ENCODE data around the gene MPC1. TPM values are rescaled to one million over a fixed set of nuclear protein-coding genes. Genes with fewer than 3 reads are reported as not detected.

The MPC1 gene
- polyA plus RNA-seq, 1 experiment: 20.0 TPM

DNA sequence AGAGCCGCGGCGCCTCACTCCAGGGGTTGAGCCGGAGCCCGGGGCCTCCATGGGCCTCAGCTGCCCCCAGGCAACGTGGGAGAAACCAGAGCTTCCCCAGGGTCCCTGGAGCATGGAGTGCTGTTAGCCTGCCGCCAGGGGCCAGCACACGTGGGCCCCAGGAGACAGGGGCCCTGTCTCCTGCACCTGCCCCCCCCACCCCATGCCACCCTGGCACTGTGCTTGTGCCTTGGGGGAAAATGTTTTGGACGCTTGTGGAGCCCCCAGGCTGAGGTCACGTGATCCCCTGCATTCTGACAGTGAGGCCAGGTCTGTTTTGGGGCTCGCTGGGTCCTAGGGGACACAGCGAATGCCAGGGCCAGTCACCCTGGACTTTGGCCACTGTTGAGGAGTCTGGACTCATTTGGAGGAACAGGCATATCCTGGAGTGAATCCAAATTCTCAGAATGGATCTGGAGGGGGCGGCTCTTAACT, 30.2 kb upstream of the MPC1 start:
- no peak overlapping the region for H3K4me3 ChIP-seq (ENCODE audit: low read depth, low read length)
- POLR2A ChIA-PET: no interaction called here
- no peaks in the 10 kb centered on the region for H3K27me3 ChIP-seq (ENCODE audit: control insufficient read depth, insufficient read depth, low read length)
- CTCF ChIA-PET: no interaction called here
- no peak overlapping the region for H3K27ac ChIP-seq (ENCODE audit: low read depth, low read length)
- TF ChIP-seq, protein P1, sequence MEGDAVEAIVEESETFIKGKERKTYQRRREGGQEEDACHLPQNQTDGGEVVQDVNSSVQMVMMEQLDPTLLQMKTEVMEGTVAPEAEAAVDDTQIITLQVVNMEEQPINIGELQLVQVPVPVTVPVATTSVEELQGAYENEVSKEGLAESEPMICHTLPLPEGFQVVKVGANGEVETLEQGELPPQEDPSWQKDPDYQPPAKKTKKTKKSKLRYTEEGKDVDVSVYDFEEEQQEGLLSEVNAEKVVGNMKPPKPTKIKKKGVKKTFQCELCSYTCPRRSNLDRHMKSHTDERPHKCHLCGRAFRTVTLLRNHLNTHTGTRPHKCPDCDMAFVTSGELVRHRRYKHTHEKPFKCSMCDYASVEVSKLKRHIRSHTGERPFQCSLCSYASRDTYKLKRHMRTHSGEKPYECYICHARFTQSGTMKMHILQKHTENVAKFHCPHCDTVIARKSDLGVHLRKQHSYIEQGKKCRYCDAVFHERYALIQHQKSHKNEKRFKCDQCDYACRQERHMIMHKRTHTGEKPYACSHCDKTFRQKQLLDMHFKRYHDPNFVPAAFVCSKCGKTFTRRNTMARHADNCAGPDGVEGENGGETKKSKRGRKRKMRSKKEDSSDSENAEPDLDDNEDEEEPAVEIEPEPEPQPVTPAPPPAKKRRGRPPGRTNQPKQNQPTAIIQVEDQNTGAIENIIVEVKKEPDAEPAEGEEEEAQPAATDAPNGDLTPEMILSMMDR (IDR thresholded peaks at IDR 0.05; ENCODE audit: low read depth, low read length): no peak
- H3K9me3 ChIP-seq (ENCODE audit: control insufficient read depth, insufficient read depth, low read length): no peaks in the 10 kb centered on the region; the same call in 1 of the 2 replicates
- no peak for DNase-seq (ENCODE audit: low read depth, low spot score)

DNA sequence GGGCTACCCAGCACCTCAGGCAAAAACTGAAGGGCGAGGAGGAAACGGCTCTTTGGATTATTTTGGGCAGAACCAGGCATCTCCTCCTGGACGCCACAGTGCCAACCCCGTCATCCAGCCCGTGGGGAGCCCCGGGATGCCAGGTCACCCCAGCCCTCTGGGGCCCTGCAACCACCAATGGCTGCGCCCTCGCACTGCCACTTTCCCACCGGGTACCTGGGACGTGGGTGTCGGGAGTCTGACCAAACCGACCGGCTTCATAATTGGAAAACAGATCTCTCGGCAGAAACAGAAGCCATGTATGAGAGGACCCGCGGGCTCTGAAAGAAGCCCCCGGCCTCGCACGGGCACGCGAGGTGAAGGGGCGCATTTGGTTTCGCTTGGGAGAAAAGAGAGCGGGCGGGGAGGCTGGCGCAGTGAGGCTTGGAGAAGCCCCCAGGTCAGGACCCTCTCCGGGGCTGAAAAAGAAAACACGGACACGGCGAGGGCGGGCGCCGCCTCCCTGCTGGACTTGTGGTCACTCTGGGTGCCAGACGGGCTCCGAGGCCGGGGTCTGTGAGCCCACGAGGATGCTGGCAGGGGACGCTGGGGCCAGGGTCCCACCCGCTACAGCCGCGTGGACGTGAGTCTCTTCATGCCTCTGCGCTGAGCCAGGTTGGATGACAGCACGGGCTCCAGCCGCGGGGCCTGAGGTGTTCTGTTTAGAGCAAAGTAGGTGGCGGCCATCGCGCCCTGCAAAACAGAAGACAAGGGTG, 29.6 kb upstream of the MPC1 start:
- H3K4me3 ChIP-seq (ENCODE audit: low read depth, low read length): no peak overlapping the region
- no peaks in the 10 kb centered on the region; the same call in 1 of the 2 replicates for H3K9me3 ChIP-seq (ENCODE audit: control insufficient read depth, insufficient read depth, low read length)
- TF ChIP-seq, protein P1 (IDR thresholded peaks at IDR 0.05; ENCODE audit: low read depth, low read length): no peak
- H3K27ac ChIP-seq (ENCODE audit: low read depth, low read length): no peak overlapping the region
- H3K27me3 ChIP-seq (ENCODE audit: control insufficient read depth, insufficient read depth, low read length): no peaks in the 10 kb centered on the region
- POLR2A ChIA-PET: no interaction called here
- no peak for DNase-seq (ENCODE audit: low read depth, low spot score)
- CTCF ChIA-PET: interaction anchor here (2.4 kb wide), 1 partner anchor 11 kb away, joined by 10 read pairs; no protein-coding TSS in a partner anchor

DNA sequence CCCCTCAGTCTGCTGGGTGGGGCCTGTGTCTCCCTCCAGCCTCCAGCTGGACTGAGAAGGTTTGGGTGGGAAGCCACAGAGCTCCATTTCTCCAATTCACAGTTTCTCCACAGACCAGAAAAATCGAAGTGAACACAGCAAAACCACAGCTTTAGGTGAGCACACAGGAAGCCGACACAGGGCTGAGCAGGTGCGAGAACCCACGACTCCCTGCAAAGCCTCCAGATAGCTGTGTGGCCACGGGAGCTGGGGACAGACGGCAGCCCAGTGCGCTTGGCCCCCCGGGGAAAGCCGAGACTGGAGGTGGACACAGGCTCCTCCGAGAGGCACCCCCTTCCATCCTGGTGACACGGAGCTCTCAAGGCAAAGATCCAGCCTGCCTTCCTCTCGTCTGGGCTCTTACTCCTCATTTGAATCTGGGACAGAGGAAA, 29.0 kb upstream of the MPC1 start:
- TF ChIP-seq, protein P1 (IDR thresholded peaks at IDR 0.05; ENCODE audit: low read depth, low read length): no peak
- ChIA-PET POLR2A (no interaction called here), CTCF (interaction anchor here (2.4 kb wide), 1 partner anchor 11 kb away, joined by 10 read pairs; no protein-coding TSS in a partner anchor)
- no peaks in the 10 kb centered on the region for H3K27me3 ChIP-seq (ENCODE audit: control insufficient read depth, insufficient read depth, low read length)
- H3K4me3 ChIP-seq (ENCODE audit: low read depth, low read length): no peak overlapping the region
- no peak overlapping the region for H3K27ac ChIP-seq (ENCODE audit: low read depth, low read length)
- no peak for DNase-seq (ENCODE audit: low read depth, low spot score)
- no peaks in the 10 kb centered on the region; the same call in 1 of the 2 replicates for H3K9me3 ChIP-seq (ENCODE audit: control insufficient read depth, insufficient read depth, low read length)

DNA sequence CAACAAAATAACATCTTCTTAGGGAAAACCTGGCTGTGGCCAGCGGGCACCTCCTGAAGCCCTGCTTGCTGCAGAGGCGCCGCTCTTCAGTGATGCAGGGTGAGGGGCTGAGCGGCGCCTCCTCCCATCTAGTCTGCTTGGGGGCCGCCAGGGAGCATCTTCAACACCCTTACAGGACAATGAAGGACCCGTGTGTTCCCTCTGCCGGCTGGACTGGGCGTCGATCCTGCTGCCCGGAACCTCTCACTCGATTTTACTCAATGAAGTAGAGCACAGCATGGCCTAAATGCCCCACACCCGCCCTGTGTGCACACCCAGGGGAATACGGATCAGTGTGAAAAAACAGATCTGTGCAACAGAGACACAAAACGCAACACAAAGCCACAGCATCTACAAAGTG, 28.5 kb upstream of the MPC1 start:
- Histone ChIP-seq H3K4me3 (ENCODE audit: low read depth, low read length) (no peak overlapping the region), H3K27me3 (ENCODE audit: control insufficient read depth, insufficient read depth, low read length) (no peaks in the 10 kb centered on the region), H3K9me3 (ENCODE audit: control insufficient read depth, insufficient read depth, low read length) (no peaks in the 10 kb centered on the region; the same call in 1 of the 2 replicates), H3K27ac (ENCODE audit: low read depth, low read length) (no peak overlapping the region)
- TF ChIP-seq, protein P1 (IDR thresholded peaks at IDR 0.05; ENCODE audit: low read depth, low read length): no peak
- no peak for DNase-seq (ENCODE audit: low read depth, low spot score)
- ChIA-PET POLR2A (no interaction called here), CTCF (interaction anchor here (2.4 kb wide), 1 partner anchor 10 kb away, joined by 10 read pairs; no protein-coding TSS in a partner anchor)

DNA sequence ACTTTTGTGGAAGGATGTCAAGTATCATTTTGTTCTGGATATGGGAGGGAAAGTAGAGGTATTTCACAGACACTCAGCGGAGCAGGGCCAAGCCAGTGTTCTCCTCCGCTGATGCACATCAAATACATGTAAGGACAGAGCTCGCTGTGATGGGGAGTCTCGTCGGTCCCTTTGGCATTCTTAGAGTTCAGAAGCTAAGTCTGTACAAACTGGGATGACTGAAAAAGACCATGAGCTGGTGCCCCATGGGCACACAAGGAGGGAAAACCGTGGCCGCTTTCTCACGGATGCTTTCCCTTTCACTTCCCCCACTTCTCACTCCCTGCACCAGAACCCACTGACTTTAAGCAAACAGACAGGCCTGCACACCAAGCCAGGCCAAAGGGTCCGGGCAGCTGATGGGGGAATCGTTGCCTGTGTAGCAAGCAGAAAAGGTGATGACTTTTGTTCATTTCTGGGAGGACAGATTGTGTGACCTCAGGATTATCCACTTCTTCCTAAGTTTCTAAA, 27.7 kb upstream of the MPC1 start:
- Histone ChIP-seq H3K27ac (ENCODE audit: low read depth, low read length) (no peak overlapping the region), H3K4me3 (ENCODE audit: low read depth, low read length) (no peak overlapping the region), H3K27me3 (ENCODE audit: control insufficient read depth, insufficient read depth, low read length) (no peaks in the 10 kb centered on the region), H3K9me3 (ENCODE audit: control insufficient read depth, insufficient read depth, low read length) (no peaks in the 10 kb centered on the region; the same call in 1 of the 2 replicates)
- TF ChIP-seq, protein P1 (IDR thresholded peaks at IDR 0.05; ENCODE audit: low read depth, low read length): no peak
- ChIA-PET CTCF (interaction anchor here (0.6 to 2.4 kb wide), 2 partner anchors 9 to 135 kb away, joined by 3 to 10 read pairs; no protein-coding TSS in a partner anchor), POLR2A (no interaction called here)
- DNase-seq (ENCODE audit: low read depth, low spot score): no peak

Measured in AG04450 (cell line).